HUES6 (cell line): ENCODE data around the gene DNTTIP2.
"Not testable (repeated sequence)": the region's sequence is repeated elsewhere in the genome, so short reads cannot be mapped to it uniquely, and the experiment has no call there.

Experiments used
- H3K27ac ChIP-seq: 2 replicates; pipeline ENCODE4 v1.7.0; 2013; ENCODE audit warnings: low read depth, mild to moderate bottlenecking, low read length, inconsistent platforms
- H3K27me3 ChIP-seq: 2 replicates; pipeline ENCODE4 v1.6.1; 2013; ENCODE audit warnings: low read length; ENCODE audit not compliant: control insufficient read depth, insufficient read depth
- H3K36me3 ChIP-seq: 2 replicates; pipeline ENCODE4 v1.6.1; 2013; ENCODE audit warnings: low read length; ENCODE audit not compliant: control insufficient read depth, insufficient read depth
- H3K4me1 ChIP-seq: 2 replicates; pipeline ENCODE4 v1.6.1; 2013; ENCODE audit warnings: low read length; ENCODE audit not compliant: control insufficient read depth, insufficient read depth
- H3K4me3 ChIP-seq: 2 replicates; pipeline ENCODE4 v1.5.1; 2013; ENCODE audit warnings: low read depth, low read length
- H3K9ac ChIP-seq: one replicate; pipeline ENCODE4 v1.6.1; 2013; ENCODE audit warnings: mild to moderate bottlenecking, low read length
- H3K9me3 ChIP-seq: 2 replicates; pipeline ENCODE4 v1.6.1; 2013; ENCODE audit warnings: low read depth, low read length; ENCODE audit not compliant: control insufficient read depth, insufficient read depth

DNTTIP2 gene

GRCh38 chr1:93841771-93842170 lies 37.2 kb downstream of the DNTTIP2 start:
- H3K27ac ChIP-seq = no peak overlapping the region
- H3K9me3 ChIP-seq = peaks cover 8% of the 10 kb centered on the region
- H3K36me3 ChIP-seq = peaks cover 33% of the 10 kb centered on the region
- no peaks in the 10 kb centered on the region for H3K27me3 ChIP-seq
- H3K4me3 ChIP-seq = no peak overlapping the region
- no peak overlapping the region for H3K9ac ChIP-seq
- H3K4me1 ChIP-seq = peaks cover 8% of the 10 kb centered on the region

GRCh38 chr1:93840956-93841482 lies 38.0 kb downstream of the DNTTIP2 start:
- H3K4me1 ChIP-seq = peaks cover 8% of the 10 kb centered on the region
- no peak overlapping the region for H3K4me3 ChIP-seq
- peaks cover 10% of the 10 kb centered on the region for H3K9me3 ChIP-seq
- H3K27ac ChIP-seq = no peak overlapping the region
- no peak overlapping the region for H3K9ac ChIP-seq
- no peaks in the 10 kb centered on the region for H3K27me3 ChIP-seq
- H3K36me3 ChIP-seq = peaks cover 34% of the 10 kb centered on the region

GRCh38 chr1:93839753-93840152 lies 39.3 kb downstream of the DNTTIP2 start:
- no peaks in the 10 kb centered on the region for H3K27me3 ChIP-seq
- peaks cover 2% of the 10 kb centered on the region; the same call in 1 of the 2 replicates for H3K4me1 ChIP-seq
- H3K9me3 ChIP-seq = peaks cover 18% of the 10 kb centered on the region
- no peak overlapping the region for H3K4me3 ChIP-seq
- no peak overlapping the region for H3K27ac ChIP-seq
- H3K9ac ChIP-seq = no peak overlapping the region
- peaks cover 39% of the 10 kb centered on the region for H3K36me3 ChIP-seq

GRCh38 chr1:93839307-93839706 lies 39.7 kb downstream of the DNTTIP2 start:
- no peak overlapping the region for H3K27ac ChIP-seq
- peaks cover 42% of the 10 kb centered on the region for H3K36me3 ChIP-seq
- peaks cover 21% of the 10 kb centered on the region for H3K9me3 ChIP-seq
- H3K9ac ChIP-seq = no peak overlapping the region
- H3K4me3 ChIP-seq = no peak overlapping the region
- H3K4me1 ChIP-seq = no peaks in the 10 kb centered on the region; the same call in 1 of the 2 replicates
- H3K27me3 ChIP-seq = no peaks in the 10 kb centered on the region

- H3K4me1 ChIP-seq = no peaks in the 10 kb centered on the region; the same call in 1 of the 2 replicates
- H3K27me3 ChIP-seq = no peaks in the 10 kb centered on the region
- no peak overlapping the region for H3K9ac ChIP-seq
- peaks cover 34% of the 10 kb centered on the region for H3K9me3 ChIP-seq
- H3K4me3 ChIP-seq = no peak overlapping the region
- H3K36me3 ChIP-seq = peaks cover 38% of the 10 kb centered on the region
- no peak overlapping the region for H3K27ac ChIP-seq
These were observed 41.0 kb downstream of the DNTTIP2 start for GRCh38 chr1:93837961-93838360.

DNA sequence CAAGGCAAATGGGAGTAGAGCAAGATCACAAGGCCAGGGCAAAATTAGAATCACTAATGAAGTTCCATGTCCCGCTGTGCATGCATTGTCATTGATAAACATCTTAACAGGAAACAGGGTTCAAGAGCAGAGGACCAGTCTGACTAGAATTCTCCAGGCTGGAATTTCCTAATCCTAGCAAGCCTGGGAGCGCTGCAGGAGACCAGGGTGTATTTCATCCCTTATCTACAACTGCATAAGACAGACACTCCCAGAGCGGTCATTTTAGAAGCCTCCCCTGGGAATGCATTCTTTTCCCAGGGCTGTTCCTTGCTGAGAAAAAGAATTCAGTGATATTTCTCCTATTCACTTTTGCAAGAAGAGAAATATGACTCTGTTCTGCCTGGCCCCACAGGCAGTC lies 45.7 kb downstream of the DNTTIP2 start:
- not testable (repeated sequence) for H3K27ac ChIP-seq, H3K27me3 ChIP-seq, H3K4me1 ChIP-seq, H3K4me3 ChIP-seq, H3K9ac ChIP-seq
- Histone ChIP-seq H3K9me3 (peaks cover 63% of the 10 kb centered on the region), H3K36me3 (peaks cover 21% of the 10 kb centered on the region; the same call in 1 of the 2 replicates)

- Histone ChIP-seq H3K9ac (no peak overlapping the region), H3K27ac (no peak overlapping the region), H3K4me3 (no peak overlapping the region), H3K36me3 (peaks cover 3% of the 10 kb centered on the region; the same call in 1 of the 2 replicates), H3K4me1 (peaks cover 21% of the 10 kb centered on the region), H3K9me3 (peaks cover 39% of the 10 kb centered on the region), H3K27me3 (no peaks in the 10 kb centered on the region)
These were observed 49.9 kb downstream of the DNTTIP2 start for GRCh38 chr1:93829061-93829460.

DNA sequence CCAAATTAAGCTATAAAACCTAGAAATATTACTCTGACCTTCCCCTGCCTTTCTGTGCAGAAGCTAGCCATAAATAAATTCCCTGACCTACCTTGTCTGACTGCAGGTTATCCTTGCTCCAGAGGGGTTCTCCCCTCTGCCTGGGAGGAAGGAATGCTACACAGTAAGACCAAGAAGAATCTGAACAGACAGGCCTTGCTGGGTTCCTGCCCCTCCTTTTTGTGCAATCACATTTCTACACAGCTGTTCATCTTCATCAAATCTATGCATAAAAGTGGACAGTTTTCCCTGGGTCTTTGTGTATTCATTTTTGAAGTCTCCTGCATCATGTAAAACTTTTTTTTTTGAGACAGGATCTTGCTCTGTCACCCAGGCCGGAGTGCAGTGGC lies 50.6 kb downstream of the DNTTIP2 start:
- no peaks in the 10 kb centered on the region for H3K27me3 ChIP-seq
- H3K36me3 ChIP-seq = peaks cover 3% of the 10 kb centered on the region; the same call in 1 of the 2 replicates
- H3K4me3 ChIP-seq = no peak overlapping the region
- no peak overlapping the region for H3K27ac ChIP-seq
- H3K4me1 ChIP-seq = peaks cover 21% of the 10 kb centered on the region
- H3K9me3 ChIP-seq = peaks cover 32% of the 10 kb centered on the region
- no peak overlapping the region for H3K9ac ChIP-seq

DNA sequence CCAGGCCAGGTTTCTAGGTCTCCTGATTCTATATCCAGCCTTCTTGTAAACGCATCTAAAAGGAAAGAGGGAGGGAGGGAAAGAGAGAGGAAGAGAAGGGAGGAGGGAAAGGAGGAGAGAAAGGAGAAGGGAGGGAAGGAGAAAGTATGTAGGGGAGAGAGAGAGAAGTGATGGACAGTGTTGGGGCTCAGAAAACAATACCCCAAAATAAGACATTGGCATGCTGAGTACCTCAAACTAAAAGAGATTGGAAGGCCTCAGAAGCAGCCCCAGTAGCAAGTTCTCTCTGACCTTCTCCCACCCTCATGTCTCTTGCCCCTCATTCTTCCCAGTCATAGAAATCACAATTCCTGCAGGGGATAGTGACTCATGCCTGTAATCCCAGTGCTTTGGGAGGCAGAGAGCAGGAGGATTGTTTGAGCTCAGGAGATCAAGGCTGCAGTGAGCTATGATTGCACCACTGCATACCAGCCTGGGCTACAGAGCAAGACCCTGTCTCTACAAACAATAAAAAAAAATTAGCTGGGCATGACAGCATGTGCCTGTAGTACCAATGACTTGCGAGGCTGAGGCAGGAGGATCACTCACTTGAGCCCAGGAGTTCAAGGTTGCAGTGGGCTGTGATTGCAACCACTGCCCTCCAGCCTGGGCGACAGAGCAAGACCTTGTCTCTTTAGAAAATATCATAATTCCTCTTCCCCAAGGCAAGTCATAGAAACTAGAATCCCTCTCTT lies 51.2 kb downstream of the DNTTIP2 start:
- Histone ChIP-seq H3K4me3 (no peak overlapping the region), H3K4me1 (peaks cover 27% of the 10 kb centered on the region), H3K36me3 (peaks cover 3% of the 10 kb centered on the region; the same call in 1 of the 2 replicates), H3K27me3 (no peaks in the 10 kb centered on the region), H3K9me3 (peaks cover 27% of the 10 kb centered on the region), H3K9ac (no peak overlapping the region), H3K27ac (no peak overlapping the region)

DNA sequence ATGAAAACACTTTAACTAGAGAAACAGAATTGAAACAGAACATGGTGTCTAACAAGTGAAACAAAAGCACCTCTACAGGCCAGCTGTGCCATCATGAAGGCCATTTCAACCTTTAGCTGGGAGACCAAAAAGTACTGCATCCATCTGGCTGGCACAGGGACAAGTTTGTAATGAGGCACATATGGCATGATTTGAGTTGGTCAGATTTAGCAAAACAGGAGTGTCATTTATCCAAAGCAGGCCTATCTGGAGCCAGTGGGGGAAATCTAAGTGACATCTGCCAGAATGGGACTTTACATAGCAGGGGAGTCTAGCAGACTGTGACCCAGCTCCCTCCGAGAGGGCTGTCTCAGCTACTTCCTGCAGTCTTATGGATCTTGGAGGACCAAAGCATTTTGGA lies 51.9 kb downstream of the DNTTIP2 start:
- no peaks in the 10 kb centered on the region for H3K27me3 ChIP-seq
- H3K4me1 ChIP-seq = peaks cover 31% of the 10 kb centered on the region
- H3K9ac ChIP-seq = no peak overlapping the region
- H3K27ac ChIP-seq = no peak overlapping the region
- H3K9me3 ChIP-seq = peaks cover 21% of the 10 kb centered on the region
- peaks cover 3% of the 10 kb centered on the region; the same call in 1 of the 2 replicates for H3K36me3 ChIP-seq
- no peak overlapping the region for H3K4me3 ChIP-seq

DNA sequence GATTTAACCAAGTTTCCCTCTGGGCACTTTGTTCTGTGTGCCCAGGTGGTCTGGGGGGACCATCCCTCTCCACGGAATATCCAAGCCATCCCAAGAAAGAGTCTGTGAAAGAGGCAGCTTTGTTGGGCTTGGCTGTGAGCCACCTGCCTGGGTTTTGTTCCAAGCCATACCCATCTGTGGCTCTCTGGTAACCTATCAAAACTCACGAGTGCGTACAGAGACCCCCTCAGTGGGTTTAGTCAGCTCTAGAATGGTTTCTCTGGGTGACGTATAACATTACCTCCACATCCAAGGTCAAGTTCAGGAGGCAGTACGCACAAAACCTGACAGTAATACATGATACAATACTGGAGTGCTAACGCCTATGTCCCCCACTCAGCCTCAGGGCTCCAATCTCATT lies 54.2 kb downstream of the DNTTIP2 start:
- Histone ChIP-seq H3K9ac (no peak overlapping the region), H3K36me3 (no peaks in the 10 kb centered on the region), H3K4me3 (no peak overlapping the region), H3K4me1 (peaks cover 53% of the 10 kb centered on the region), H3K27me3 (no peaks in the 10 kb centered on the region), H3K9me3 (peaks cover 3% of the 10 kb centered on the region; the same call in 1 of the 2 replicates), H3K27ac (no peak overlapping the region)
